SH-SY5Y (cell line): ENCODE data around the gene NPHP3.

Source experiments
- GATA2 ChIP-seq: IDR thresholded peaks from 2 replicates; pipeline ENCODE4 v1.6.1; 2011; ENCODE audit warnings: mild to moderate bottlenecking, low read depth, low read length
- GATA3 ChIP-seq: IDR thresholded peaks from 2 replicates; pipeline ENCODE4 v1.6.1; 2011; ENCODE audit warnings: low read depth, mild to moderate bottlenecking, low read length, moderate library complexity

DNA sequence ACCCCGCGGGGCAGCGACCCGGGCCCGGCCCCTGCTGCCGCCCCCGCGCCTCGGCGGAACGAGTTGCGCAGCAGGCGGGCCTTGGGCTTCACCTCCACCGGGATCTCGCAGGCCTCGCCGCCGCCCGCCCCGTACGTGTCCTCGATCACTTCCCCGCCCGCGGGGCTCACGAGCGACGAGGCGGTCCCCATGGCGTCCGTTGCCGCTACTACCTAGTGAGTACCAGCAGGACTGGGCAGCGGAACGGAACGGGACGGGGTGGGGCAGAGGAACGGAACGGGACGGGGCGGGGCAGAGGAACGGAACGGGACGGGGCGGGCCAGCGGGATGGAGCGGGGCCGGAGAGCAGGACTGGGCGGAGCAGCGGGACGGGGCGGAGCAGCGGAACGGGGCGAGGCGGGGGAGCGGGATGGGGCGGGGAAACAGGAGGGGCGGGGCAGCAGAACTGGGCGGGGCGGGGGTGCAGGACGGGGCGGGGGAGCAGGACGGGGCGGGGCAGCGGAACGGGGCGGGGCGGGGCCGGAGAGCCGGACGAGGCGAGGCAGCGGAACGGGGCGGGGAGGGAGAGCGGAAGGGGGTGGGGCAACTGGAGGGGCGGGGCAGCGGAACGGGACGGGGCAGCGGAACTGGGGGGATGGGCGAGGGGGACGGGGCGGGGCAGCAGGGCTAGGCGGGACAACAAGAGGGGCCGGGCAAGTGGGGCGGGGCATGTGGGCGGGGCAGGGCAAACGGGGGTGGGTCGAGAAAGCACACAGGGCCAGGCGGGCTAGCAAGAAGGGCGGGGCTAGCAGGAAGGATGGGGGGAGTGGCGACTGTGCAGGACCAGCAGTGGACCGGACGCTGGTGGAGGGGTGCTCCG is at the start of gene NPHP3:
- TF ChIP-seq GATA2: no peak
- TF ChIP-seq GATA3: no peak
